Adipocyte (in vitro differentiated cells): Measurements from ENCODE around the gene ZDHHC14.
A peak's percentile ranks its signal among the peaks of the same experiment; 100 is the strongest.

ENCODE experiments used
- DNase-seq: peaks from one replicate; pipeline ENCODE4 v3.0.0-alpha.2; 2015; ENCODE audit warnings: low read depth
- H3K27me3 ChIP-seq: replicated peaks from 2 replicates; pipeline ENCODE4 v1.7.0; 2013; ENCODE audit warnings: mild to moderate bottlenecking, low read length, moderate library complexity; ENCODE audit not compliant: control insufficient read depth, insufficient read depth
- H3K36me3 ChIP-seq: 2 replicates; pipeline ENCODE4 v1.7.0; 2013; ENCODE audit warnings: low read length, mild to moderate bottlenecking, moderate library complexity; ENCODE audit not compliant: control insufficient read depth, insufficient read depth, severe bottlenecking
- H3K4me1 ChIP-seq: 2 replicates; pipeline ENCODE4 v1.7.0; 2013; ENCODE audit warnings: mild to moderate bottlenecking, low read length, moderate library complexity; ENCODE audit not compliant: control insufficient read depth, insufficient read depth
- H3K4me3 ChIP-seq: 2 replicates; pipeline ENCODE4 v1.7.0; 2013; ENCODE audit warnings: mild to moderate bottlenecking, low read length, moderate library complexity
- H3K9ac ChIP-seq: 2 replicates; pipeline ENCODE4 v1.7.0; 2013; ENCODE audit warnings: mild to moderate bottlenecking, low read length, moderate library complexity
- H3K9me3 ChIP-seq: 2 replicates; pipeline ENCODE4 v1.7.0; 2013; ENCODE audit warnings: mild to moderate bottlenecking, low read length, moderate library complexity; ENCODE audit not compliant: control insufficient read depth

The ZDHHC14 gene

GRCh38 chr6:157637941-157638662, 257.1 kb downstream of the ZDHHC14 start:
- Histone ChIP-seq H3K27me3 (peaks cover 4% of the 10 kb centered on the region), H3K9me3 (no peaks in the 10 kb centered on the region), H3K9ac (no peak overlapping the region), H3K4me1 (peaks cover 1% of the 10 kb centered on the region), H3K4me3 (no peak overlapping the region), H3K36me3 (no peaks in the 10 kb centered on the region)
- DNase-seq = no peak

GRCh38 chr6:157638779-157639178, 257.8 kb downstream of the ZDHHC14 start:
- Histone ChIP-seq H3K4me3 (no peak overlapping the region), H3K4me1 (no peaks in the 10 kb centered on the region), H3K9me3 (no peaks in the 10 kb centered on the region)

DNA sequence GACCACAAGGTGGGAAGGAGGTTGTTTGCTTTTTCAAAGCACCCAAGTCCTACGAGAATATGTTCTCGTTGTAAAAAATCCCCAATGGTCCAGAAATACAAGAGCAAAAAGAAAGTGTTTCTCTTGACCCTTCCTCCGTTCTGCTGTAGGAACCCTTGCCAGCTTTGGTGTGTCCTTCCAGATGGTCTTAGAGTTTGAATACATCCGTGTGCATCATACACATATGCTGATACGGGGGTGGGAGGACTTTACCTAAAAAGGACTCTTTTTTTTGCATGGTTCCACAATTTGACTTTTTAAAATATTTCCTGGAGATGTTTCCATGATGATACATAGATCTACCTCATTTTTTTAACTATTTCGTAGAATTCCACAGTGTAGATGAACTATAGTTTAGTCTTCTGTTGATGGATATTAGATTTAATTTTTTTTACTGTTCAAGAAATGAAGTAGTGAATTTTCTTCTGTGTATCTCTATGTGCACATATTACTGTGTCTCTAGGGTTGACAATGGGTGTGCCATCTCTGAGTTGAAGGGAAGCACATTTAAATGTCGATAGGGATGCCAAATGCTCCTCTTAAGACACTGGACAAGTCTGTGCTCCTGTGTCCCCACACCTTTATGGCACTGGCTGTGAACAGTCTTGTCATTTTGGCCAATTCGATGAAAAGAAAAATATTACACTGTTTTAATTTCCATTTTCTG, 259.9 kb downstream of the ZDHHC14 start:
- DNase-seq = no peak
- Histone ChIP-seq H3K9me3 (no peaks in the 10 kb centered on the region), H3K36me3 (no peaks in the 10 kb centered on the region), H3K9ac (no peak overlapping the region), H3K27me3 (peaks cover 4% of the 10 kb centered on the region), H3K4me3 (no peak overlapping the region), H3K4me1 (no peaks in the 10 kb centered on the region)

More at GRCh38 chr6:157638779-157639178, 257.8 kb downstream of the ZDHHC14 start:
- DNase-seq = no peak
- H3K27me3 ChIP-seq = peaks cover 4% of the 10 kb centered on the region
- no peaks in the 10 kb centered on the region for H3K36me3 ChIP-seq
- H3K9ac ChIP-seq = no peak overlapping the region

DNA sequence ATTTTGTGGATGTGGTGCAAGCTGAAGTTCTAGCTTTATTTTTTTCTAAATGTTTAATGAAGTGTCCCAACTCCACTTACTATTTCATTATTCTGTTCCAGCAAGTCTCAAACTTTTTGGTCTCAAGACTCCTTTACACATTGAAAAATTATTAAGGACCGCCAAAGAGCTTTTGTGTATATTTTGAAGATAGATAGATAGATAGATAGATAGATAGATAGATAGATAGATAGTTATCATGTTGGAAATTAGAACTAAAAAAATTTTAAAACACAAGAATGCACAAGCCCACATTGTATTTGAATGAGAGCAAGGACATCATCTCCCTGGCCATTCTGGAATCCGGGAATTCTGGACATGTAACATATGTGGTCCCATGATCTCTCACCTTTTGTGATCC, 260.8 kb downstream of the ZDHHC14 start:
- no peaks in the 10 kb centered on the region for H3K4me1 ChIP-seq
- no peak for DNase-seq
- H3K9me3 ChIP-seq = no peaks in the 10 kb centered on the region
- H3K4me3 ChIP-seq = no peak overlapping the region
- H3K9ac ChIP-seq = no peak overlapping the region
- H3K36me3 ChIP-seq = no peaks in the 10 kb centered on the region
- no peaks in the 10 kb centered on the region for H3K27me3 ChIP-seq

- Histone ChIP-seq H3K9ac (no peak overlapping the region), H3K36me3 (no peaks in the 10 kb centered on the region), H3K4me1 (no peaks in the 10 kb centered on the region), H3K27me3 (no peaks in the 10 kb centered on the region), H3K9me3 (no peaks in the 10 kb centered on the region), H3K4me3 (no peak overlapping the region)
- DNase-seq = no peak
Measured at GRCh38 chr6:157642736-157643135, 261.7 kb downstream of the ZDHHC14 start.

GRCh38 chr6:157644043-157644810, 263.2 kb downstream of the ZDHHC14 start:
- Histone ChIP-seq H3K36me3 (no peaks in the 10 kb centered on the region), H3K4me1 (no peaks in the 10 kb centered on the region), H3K27me3 (no peaks in the 10 kb centered on the region), H3K4me3 (no peak overlapping the region), H3K9me3 (no peaks in the 10 kb centered on the region), H3K9ac (no peak overlapping the region)
- DNase-seq = peak; percentile 34

GRCh38 chr6:157645201-157645795, 264.3 kb downstream of the ZDHHC14 start:
- H3K4me1 ChIP-seq = peaks cover 3% of the 10 kb centered on the region
- H3K9ac ChIP-seq = no peak overlapping the region
- no peaks in the 10 kb centered on the region for H3K36me3 ChIP-seq
- DNase-seq = no peak
- H3K9me3 ChIP-seq = no peaks in the 10 kb centered on the region
- peaks cover 3% of the 10 kb centered on the region for H3K27me3 ChIP-seq
- H3K4me3 ChIP-seq = no peak overlapping the region

- Histone ChIP-seq H3K4me3 (no peak overlapping the region), H3K27me3 (peaks cover 9% of the 10 kb centered on the region), H3K9me3 (no peaks in the 10 kb centered on the region), H3K4me1 (peaks cover 4% of the 10 kb centered on the region), H3K36me3 (no peaks in the 10 kb centered on the region), H3K9ac (no peak overlapping the region)
- DNase-seq = no peak
Measured at GRCh38 chr6:157646012-157646411, 265.0 kb downstream of the ZDHHC14 start.

GRCh38 chr6:157647261-157647915, 266.4 kb downstream of the ZDHHC14 start:
- H3K9ac ChIP-seq = no peak overlapping the region
- DNase-seq = no peak
- peaks cover 4% of the 10 kb centered on the region for H3K4me1 ChIP-seq
- H3K36me3 ChIP-seq = no peaks in the 10 kb centered on the region
- H3K4me3 ChIP-seq = no peak overlapping the region
- peaks cover 14% of the 10 kb centered on the region for H3K27me3 ChIP-seq
- H3K9me3 ChIP-seq = no peaks in the 10 kb centered on the region

DNA sequence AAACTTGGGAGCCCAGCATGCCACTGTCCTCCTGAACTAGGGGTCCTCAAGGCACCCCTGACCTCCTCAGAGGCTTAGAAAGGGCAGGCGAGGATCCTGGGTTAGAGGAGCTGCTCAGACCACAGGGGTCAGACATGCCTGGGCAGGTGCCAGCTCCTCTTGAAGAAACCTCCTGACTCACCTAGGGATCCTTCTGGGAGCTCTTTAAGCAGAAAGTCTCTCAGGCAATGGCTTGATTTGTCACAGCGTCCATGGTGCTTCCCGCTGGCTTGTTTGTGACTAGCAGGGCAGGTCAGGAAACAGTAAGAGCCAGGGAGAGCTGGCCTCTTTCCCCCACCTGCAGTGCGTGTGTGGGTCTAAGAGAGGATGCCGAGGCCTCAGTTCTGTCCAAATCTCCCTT, 267.6 kb downstream of the ZDHHC14 start:
- Histone ChIP-seq H3K27me3 (peaks cover 14% of the 10 kb centered on the region), H3K9me3 (no peaks in the 10 kb centered on the region), H3K36me3 (no peaks in the 10 kb centered on the region), H3K4me1 (peaks cover 4% of the 10 kb centered on the region), H3K9ac (no peak overlapping the region), H3K4me3 (no peak overlapping the region)
- DNase-seq = no peak
